ENCODE data around the gene GPC5.

Gene GPC5

GRCh38 chr13:91601273-91601672, 202.9 kb downstream of the GPC5 start:
- no peak for DNase-seq

- no peak for DNase-seq
Observed at GRCh38 chr13:91601807-91602206, 203.4 kb downstream of the GPC5 start.

GRCh38 chr13:91609353-91609752, 210.9 kb downstream of the GPC5 start:
- DNase-seq = no peak

- no peak for DNase-seq
Observed at GRCh38 chr13:91618315-91618714, 219.9 kb downstream of the GPC5 start.

GRCh38 chr13:91620670-91621141, 222.3 kb downstream of the GPC5 start:
- DNase-seq = no peak

GRCh38 chr13:91621161-91621560, 222.7 kb downstream of the GPC5 start:
- DNase-seq = no peak

- DNase-seq = no peak
Observed at GRCh38 chr13:91621963-91622362, 223.5 kb downstream of the GPC5 start.

GRCh38 chr13:91622778-91623550, 224.5 kb downstream of the GPC5 start:
- DNase-seq = no peak

- no peak for DNase-seq
Observed at GRCh38 chr13:91627952-91628739, 229.7 kb downstream of the GPC5 start.

- no peak for DNase-seq
Observed at GRCh38 chr13:91630946-91631345, 232.5 kb downstream of the GPC5 start.

- no peak for DNase-seq
Observed at GRCh38 chr13:91632086-91632485, 233.7 kb downstream of the GPC5 start.

- DNase-seq = no peak
Observed at GRCh38 chr13:91639330-91639729, 240.9 kb downstream of the GPC5 start.

- no peak for DNase-seq
Observed at GRCh38 chr13:91643394-91643793, 245.0 kb downstream of the GPC5 start.

- DNase-seq = no peak
Observed at GRCh38 chr13:91644806-91645205, 246.4 kb downstream of the GPC5 start.

- no peak for DNase-seq
Observed at GRCh38 chr13:91647361-91647990, 249.1 kb downstream of the GPC5 start.

GRCh38 chr13:91648012-91648411, 249.6 kb downstream of the GPC5 start:
- no peak for DNase-seq

- DNase-seq = no peak
Observed at GRCh38 chr13:91649456-91649855, 251.0 kb downstream of the GPC5 start.

GRCh38 chr13:91652404-91653301, 254.2 kb downstream of the GPC5 start:
- no peak for DNase-seq

- no peak for DNase-seq
Observed at GRCh38 chr13:91655731-91656130, 257.3 kb downstream of the GPC5 start.

GRCh38 chr13:91657283-91657682, 258.9 kb downstream of the GPC5 start:
- no peak for DNase-seq

- DNase-seq = no peak
Observed at GRCh38 chr13:91659256-91660075, 261.0 kb downstream of the GPC5 start.

GRCh38 chr13:91660076-91660415, 261.6 kb downstream of the GPC5 start:
- no peak for DNase-seq
